HG03457 (cell line): ENCODE measurements around the gene RAD51AP2.
"Not testable (repeated sequence)": the region's sequence is repeated elsewhere in the genome, so short reads cannot be mapped to it uniquely, and the experiment has no call there.

Source experiments
- ATAC-seq: cut with Tn5 transposase; IDR thresholded peaks from one replicate; pipeline ENCODE4 v1.9.1; 2021; ENCODE audit warnings: moderate number of reproducible peaks; ENCODE audit not compliant: unreplicated experiment

Gene RAD51AP2

GRCh38 chr2:17538022-17538843 lies 20.0 kb upstream of the RAD51AP2 start:
- no peak for ATAC-seq

- ATAC-seq = no peak
These were observed 18.2 kb upstream of the RAD51AP2 start for GRCh38 chr2:17536416-17536815.

- no peak for ATAC-seq
These were observed 15.3 kb upstream of the RAD51AP2 start for GRCh38 chr2:17533546-17533945.

- no peak for ATAC-seq
These were observed 11.5 kb upstream of the RAD51AP2 start for GRCh38 chr2:17529771-17530170.

GRCh38 chr2:17522303-17522702 lies 4.1 kb upstream of the RAD51AP2 start:
- ATAC-seq = no peak

DNA sequence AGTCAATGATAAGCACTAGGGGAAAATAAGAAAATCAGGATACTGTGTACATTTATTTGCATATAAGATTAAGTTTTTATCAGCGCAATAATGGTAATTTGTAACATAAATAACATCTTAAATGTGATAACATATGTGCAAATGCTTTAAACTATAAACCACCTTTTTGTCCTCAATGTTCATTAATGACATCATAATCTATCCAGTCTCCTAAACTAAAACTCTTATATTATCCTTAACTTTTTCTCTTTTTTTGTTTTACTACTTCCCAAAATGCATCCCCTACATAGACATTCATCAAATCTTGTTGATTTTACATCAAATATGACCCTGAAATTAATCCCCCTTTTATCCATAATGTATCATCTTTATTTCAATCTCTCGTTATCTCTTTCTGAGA lies 3.4 kb upstream of the RAD51AP2 start:
- no peak for ATAC-seq

GRCh38 chr2:17520761-17521160 lies 2.5 kb upstream of the RAD51AP2 start:
- no peak for ATAC-seq

- no peak for ATAC-seq
These were observed 1.2 kb upstream of the RAD51AP2 start for GRCh38 chr2:17519486-17519885.

DNA sequence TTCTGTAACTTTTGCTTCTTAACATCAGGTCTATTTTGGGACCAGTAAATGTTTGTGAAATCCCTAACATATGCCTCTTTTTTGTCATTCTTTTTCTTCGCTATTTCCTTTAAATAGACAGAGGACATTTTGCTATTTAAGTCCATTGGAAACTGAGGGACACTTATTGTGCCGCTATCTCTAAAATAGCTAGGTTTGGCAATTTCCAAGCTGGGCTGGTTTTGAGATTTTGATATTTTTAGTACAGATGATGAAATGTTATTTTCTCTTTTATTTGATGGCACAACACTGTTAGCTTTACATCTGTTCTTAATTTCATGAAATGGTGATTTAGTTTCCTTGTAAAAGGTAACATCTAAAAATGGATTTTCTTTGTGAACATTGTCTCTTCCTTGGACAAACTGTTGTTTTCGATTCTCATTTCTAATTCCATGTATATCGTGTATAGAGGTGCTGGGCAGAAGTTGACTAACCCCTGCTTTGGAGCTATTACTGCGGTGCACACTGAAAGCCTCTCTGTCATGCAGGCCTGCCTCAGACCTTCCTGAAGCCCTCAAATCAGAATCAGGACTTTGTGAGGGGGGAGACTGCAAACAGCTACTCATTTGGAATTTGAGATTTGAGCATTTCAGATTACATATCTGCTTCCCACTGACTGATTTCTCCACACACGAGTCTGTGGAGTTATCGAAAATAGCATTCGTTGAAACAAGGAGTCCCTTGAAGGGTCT lies 594 bp downstream of the RAD51AP2 start:
- peak; percentile 8 for ATAC-seq

DNA sequence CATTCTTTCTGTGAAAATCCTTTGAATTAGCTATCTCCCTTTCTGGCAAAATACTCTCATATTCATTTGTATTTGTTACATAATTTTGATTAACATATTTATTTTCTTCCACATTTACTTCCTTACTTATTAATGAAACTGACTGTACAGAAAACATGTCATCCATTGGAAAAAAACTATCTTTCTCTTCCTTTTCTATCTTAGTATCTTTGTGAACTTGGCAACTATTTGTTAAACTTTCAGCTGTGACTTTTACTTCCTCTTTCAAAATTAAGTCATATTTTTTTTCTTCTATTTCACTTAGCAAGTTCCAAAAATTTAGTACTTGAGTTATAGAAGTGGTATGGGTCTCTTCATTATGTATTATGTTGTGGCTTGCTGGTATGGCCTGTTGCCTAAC lies 2.6 kb downstream of the RAD51AP2 start:
- peak; percentile 29 for ATAC-seq

DNA sequence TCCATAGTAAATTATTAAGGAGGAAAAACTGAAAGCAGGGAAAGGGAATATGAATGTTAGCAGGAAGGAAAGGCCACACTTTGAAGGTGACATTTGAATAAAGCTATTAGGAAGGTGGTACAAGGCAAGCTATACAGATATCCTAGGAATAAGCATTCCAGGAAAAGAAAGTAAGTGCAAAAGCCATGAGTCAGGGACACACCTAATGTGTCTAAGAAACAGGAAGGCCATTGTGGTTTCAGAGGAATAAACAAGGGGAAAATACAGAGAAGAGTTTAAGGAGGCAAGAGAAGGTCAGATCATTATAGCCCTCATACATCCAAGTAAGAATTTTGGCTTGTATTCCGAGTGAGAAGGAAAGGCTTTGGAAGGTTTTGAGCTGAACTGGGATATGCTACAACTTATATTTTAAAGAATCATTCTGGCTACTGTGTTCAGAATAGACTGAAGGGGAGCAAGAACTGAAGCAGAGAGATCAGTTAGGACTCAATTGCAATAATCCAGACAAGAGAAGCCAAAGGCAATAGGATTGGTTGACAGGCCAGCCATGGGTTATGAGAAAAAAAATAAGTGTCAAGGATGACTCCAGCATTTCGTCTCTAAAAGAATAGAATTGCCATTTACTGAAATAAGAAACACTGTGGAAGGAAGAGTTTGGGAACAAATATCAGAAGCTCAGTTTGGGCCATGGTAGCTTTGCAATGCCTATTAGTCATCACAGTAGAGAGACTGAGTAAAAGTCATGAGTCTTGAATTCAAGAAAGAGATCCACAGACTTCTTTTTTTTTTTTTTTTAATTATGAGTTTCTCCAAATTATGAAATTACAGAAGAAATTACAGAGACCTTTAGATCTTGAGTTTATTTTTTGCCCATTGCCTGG lies 11.3 kb downstream of the RAD51AP2 start:
- ATAC-seq = no peak

DNA sequence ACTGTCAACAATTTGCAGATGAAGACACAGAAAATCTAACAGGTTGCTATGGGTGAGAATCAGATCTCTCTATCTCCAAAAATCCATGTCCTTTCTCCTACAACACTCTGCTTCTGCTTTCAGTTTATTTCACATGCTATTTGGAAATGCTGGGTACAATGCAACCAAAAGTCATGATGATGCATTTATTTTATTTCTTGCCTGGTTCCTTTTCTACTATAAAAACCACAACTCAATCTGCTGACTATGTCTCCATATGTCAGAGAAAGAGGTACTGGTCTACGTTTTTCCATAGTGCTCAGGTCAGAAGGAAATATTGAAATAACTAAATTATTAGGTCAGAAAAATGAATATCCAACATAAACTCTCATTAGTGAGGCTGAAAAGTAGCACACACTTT lies 20.5 kb downstream of the RAD51AP2 start:
- no peak for ATAC-seq

GRCh38 chr2:17495590-17495989 lies 22.6 kb downstream of the RAD51AP2 start:
- ATAC-seq = no peak

GRCh38 chr2:17490165-17490564 lies 28.1 kb downstream of the RAD51AP2 start:
- ATAC-seq = not testable (repeated sequence)

- not testable (repeated sequence) for ATAC-seq
These were observed 29.6 kb downstream of the RAD51AP2 start for GRCh38 chr2:17488610-17489009.

DNA sequence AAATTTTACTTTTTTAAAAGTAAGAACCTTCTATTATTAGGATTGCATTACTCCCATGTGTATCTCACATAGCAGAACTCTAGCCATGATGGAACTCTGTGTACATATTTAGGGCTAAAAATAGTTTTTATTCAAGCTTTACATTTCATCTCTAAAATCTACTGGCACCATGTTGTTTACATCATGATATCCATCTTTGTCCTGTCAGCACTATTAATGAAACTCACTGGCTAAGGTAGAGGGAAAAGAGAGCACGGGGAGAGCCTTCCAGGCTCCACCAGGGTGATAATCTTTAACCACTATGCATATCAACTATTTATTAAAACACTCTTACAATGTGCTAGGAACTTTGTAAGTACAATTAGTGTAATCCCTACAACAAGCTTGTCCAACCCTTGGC lies 34.7 kb downstream of the RAD51AP2 start:
- ATAC-seq = no peak

DNA sequence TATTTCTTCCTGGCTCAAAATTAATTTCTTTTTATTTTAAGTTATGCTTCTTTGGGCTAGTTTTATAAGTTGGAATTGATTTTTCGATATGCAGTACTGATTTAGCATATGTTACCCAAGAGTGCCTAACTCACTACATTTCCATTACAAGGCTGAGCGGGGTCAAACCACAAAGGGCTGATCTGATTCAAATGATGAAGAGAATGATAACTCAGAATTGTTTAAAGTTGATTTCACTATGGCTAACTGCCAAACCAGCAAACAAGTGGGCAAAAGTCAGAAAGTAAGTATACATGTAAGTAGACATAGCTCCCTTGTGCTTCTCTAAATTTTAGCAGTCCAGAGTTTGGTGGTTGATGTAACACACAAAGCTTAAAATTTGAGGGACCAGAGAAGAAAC lies 35.6 kb downstream of the RAD51AP2 start:
- ATAC-seq = no peak

- no peak for ATAC-seq
These were observed 38.4 kb downstream of the RAD51AP2 start for GRCh38 chr2:17479875-17480274.

GRCh38 chr2:17476830-17477229 lies 41.4 kb downstream of the RAD51AP2 start:
- no peak for ATAC-seq

DNA sequence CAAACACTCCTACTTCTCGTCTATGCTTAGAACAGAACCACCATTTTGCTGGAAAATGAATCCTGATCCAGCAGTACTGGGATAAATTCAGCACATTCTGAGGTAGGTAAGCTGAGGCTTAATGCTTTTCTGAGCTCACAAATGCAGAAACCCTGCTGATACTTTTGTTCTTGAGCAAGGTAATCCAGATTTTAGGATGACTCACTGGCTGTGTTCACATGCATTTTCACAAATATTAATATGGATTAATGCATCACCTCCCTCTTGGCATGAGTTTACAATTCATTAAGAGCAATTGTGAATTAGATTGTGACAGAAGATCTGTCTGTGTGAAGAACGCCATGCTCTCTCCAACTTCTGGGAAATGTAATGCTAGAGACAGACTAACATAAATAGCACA lies 42.2 kb downstream of the RAD51AP2 start:
- no peak for ATAC-seq

GRCh38 chr2:17475286-17475685 lies 43.0 kb downstream of the RAD51AP2 start:
- no peak for ATAC-seq
